Lung (tissue), 12 donors: ENCODE data around the gene SIN3B. TPM values are rescaled to one million over a fixed set of nuclear protein-coding genes. Genes with fewer than 3 reads are reported as not detected.

Experiments used
- ATAC-seq: fragments of 200-7000 bp; cut with Tn5 transposase; one replicate; pipeline ENCODE4 v1.9.1; 2020; ENCODE audit warnings: moderate number of reproducible peaks; ENCODE audit not compliant: insufficient read depth, low FRiP score
- DNase-seq, 3 donors: peaks; one replicate each; pipeline ENCODE4 v3.0.0-alpha.2; 2013 to 2017
- H3K27ac ChIP-seq, 2 donors: one replicate each; pipeline ENCODE4 v1.5.1; 2013; ENCODE audit warnings: mild to moderate bottlenecking in 2 of 2, moderate library complexity in 2 of 2, control low read depth in 1 of 2, inconsistent platforms in 1 of 2, low read depth in 1 of 2, low read length in 1 of 2
- H3K27me3 ChIP-seq, 3 donors: one replicate each; pipeline ENCODE4 v1.5.1; 2013; ENCODE audit warnings: low read length in 2 of 3; ENCODE audit not compliant: control insufficient read depth in 3 of 3, insufficient read depth in 3 of 3
- H3K36me3 ChIP-seq, 4 donors: one replicate each; pipeline ENCODE4 v1.5.1; 2013; ENCODE audit warnings: low read length in 4 of 4, mild to moderate bottlenecking in 1 of 4, moderate library complexity in 1 of 4; ENCODE audit not compliant: control insufficient read depth in 4 of 4, insufficient read depth in 4 of 4
- H3K4me1 ChIP-seq, 5 donors: one replicate each; pipeline ENCODE4 v1.5.1; 2013; ENCODE audit warnings: low read length in 5 of 5, mild to moderate bottlenecking in 2 of 5, moderate library complexity in 1 of 5; ENCODE audit not compliant: control insufficient read depth in 5 of 5, insufficient read depth in 5 of 5
- H3K4me3 ChIP-seq: one replicate; pipeline ENCODE4 v1.5.1; 2013; ENCODE audit warnings: mild to moderate bottlenecking, control low read depth, moderate library complexity
- H3K9ac ChIP-seq, 2 donors: one replicate each; pipeline ENCODE4 v1.5.1; 2013; ENCODE audit warnings: low read length in 2 of 2, control low read depth in 1 of 2; ENCODE audit not compliant: insufficient read depth in 1 of 2
- H3K9me3 ChIP-seq, 4 donors: one replicate each; pipeline ENCODE4 v1.5.1; 2013; ENCODE audit warnings: low read length in 3 of 4, mild to moderate bottlenecking in 1 of 4, moderate library complexity in 1 of 4; ENCODE audit not compliant: control insufficient read depth in 4 of 4, insufficient read depth in 3 of 4
- CTCF ChIP-seq: IDR thresholded peaks from 2 replicates; pipeline ENCODE4 v1.5.1; 2012; ENCODE audit warnings: mild to moderate bottlenecking; ENCODE audit errors: control extremely low read depth, extremely low read depth
- WGBS, 2 donors: extraction: QIAGEN DNeasy Blood & Tissue Kit; methylation state at CpG; one replicate each; pipeline ENCODE4 v1.1.7; 2013; 5-methylcytosine and 5-hydroxymethylcytosine counted together
- polyA plus RNA-seq, 2 donors: library from polyadenylated mRNA; stranded (reverse); fragments of 200-250 nt; gene quantifications; one replicate each; pipeline ENCODE4 v1.2.1, GENCODE V29; 2013
- total RNA-seq, 2 donors: library from RNA; depleted of rRNA in 1 of 2; stranded (reverse); fragments of >200 nt in 1 of 2; gene quantifications; one replicate each; pipeline ENCODE4 v1.2.1, GENCODE V29; 2014 to 2021
- donor health status: control.
- donor health status: control.
- donor health status: Bipolar disorder and iron deficiency.
- donor health status: healthy.
- donor health status: DM: yes; HTN: yes; CAD: no.

SIN3B gene
- total and polyA plus RNA-seq, 4 donors: 29.5 to 63.9 (median 54.5) TPM

DNA sequence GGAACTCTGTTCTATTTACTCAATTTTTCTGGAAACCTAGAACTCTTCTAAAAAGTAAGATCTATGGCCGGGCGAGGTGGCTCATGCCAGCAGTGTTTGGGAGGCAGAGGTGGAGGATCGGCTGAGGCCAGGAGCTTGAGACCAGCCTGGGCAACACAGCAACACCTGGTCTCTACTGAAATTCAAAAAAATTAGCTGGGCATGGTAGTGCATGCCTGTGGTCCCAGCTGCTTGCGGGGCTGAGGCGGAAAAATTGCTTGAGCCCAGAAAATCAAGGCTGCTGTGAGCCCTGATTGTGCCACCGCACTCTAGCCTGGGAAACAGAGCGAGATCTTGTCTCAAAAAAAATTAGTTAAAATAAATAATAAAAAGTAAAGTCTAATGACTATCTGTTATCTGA, 88.2 kb downstream of the SIN3B start:
- TF ChIP-seq CTCF: no peak
- Histone ChIP-seq H3K27ac (no peak overlapping the region), H3K4me3 (no peak overlapping the region), H3K36me3 (peaks cover 0 to 43% (median 17%) of the 10 kb centered on the region in 4 donors), H3K9ac (no peak overlapping the region), H3K27me3 (no peaks in the 10 kb centered on the region), H3K9me3 (peaks cover 4 to 27% (median 17%) of the 10 kb centered on the region in 4 donors), H3K4me1 (no peaks in the 10 kb centered on the region)
- ATAC-seq: no peak
- WGBS, 2 donors: 80 to 82% methylated on average over 7 of the region's 7 CpGs
- no peak for DNase-seq

DNA sequence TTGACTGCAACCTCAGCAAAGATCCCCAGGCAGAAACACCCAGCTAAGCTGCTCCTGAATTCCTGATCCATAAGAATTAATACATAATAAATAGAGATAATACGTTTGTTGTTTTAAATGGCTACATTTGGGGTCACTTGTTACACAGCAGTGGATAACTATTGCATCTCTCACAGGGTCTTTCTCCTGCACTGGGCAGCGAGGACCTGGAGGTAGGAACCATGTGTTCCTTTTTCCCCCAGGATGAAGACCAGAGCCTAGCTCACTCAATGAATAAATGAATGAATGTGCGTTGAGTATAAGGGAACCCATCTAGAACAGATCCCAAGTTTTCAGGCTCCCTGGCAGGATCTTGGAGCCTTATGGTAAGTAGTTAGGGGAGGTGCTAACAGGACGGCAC, 90.3 kb downstream of the SIN3B start:
- no peaks in the 10 kb centered on the region for H3K4me1 ChIP-seq
- H3K9me3 ChIP-seq: peaks cover 0 to 12% (median 5%) of the 10 kb centered on the region in 4 donors
- WGBS, 2 donors: 72 to 82% methylated on average over 4 of the region's 4 CpGs
- no peak overlapping the region for H3K27ac ChIP-seq
- H3K9ac ChIP-seq: no peak overlapping the region
- DNase-seq (no peak), ATAC-seq (no peak)
- no peaks in the 10 kb centered on the region for H3K27me3 ChIP-seq
- TF ChIP-seq CTCF: no peak
- H3K36me3 ChIP-seq: peaks cover 0 to 22% (median 13%) of the 10 kb centered on the region in 4 donors
- H3K4me3 ChIP-seq: no peak overlapping the region

DNA sequence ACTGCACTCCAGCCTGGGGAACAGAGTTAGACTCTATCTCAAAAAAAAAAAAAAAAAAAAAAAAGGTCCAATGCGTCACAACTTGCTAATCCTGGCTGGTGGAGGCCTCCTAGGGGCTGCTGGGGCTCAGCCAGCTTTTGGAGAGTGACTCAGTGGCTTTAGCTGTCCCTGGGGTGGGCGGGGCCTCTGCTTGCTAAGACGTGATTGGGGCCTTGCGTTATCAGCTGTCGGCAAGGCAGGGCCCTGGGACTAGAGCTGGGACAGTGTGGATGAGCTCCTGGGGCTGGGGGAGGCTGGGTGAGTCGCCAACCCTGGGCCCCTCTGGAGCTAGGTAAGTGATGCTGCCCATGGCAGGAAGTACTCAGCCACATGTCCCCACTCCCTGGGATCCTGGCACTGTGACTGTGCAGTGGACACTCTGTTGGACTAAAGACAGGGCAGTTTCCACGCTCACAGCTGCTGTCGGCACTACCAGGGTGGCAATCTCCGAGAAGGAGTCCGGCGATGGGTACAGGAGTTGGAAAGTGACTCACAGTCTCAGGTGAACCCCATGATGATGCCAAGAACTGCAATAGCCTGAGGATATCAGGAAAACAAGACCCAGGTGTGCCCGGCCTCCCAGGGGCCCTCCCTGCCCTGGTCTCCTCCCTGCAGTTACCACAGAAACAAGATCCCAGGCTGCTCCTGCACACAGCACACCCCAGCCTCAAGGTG, 91.8 kb downstream of the SIN3B start:
- no peak for DNase-seq
- Histone ChIP-seq H3K9me3 (peaks cover 0 to 11% (median 5%) of the 10 kb centered on the region in 4 donors), H3K27me3 (no peaks in the 10 kb centered on the region), H3K36me3 (peaks cover 0 to 25% (median 16%) of the 10 kb centered on the region in 4 donors), H3K4me3 (no peak overlapping the region), H3K27ac (no peak overlapping the region), H3K9ac (no peak overlapping the region), H3K4me1 (no peaks in the 10 kb centered on the region)
- ATAC-seq: no peak
- 69 to 78% methylated on average over 11 to 12 of the region's 12 CpGs for WGBS, 2 donors
- no peak for TF ChIP-seq CTCF
